Upper lobe of left lung (tissue), 4 donors: Measurements from ENCODE around the gene ZNF418.

ENCODE experiments used
- CTCF ChIP-seq, 6 experiments: fragments of 450-650 bp in 4 of 6; fragments of 200-600 bp in 2 of 6; sonication (generic) in 2 of 6; IDR thresholded peaks; one replicate each; pipeline ENCODE4 v1.5.1; 2016 to 2019; ENCODE audit warnings: antibody characterized with exemption in 6 of 6
- POLR2A ChIP-seq, 4 donors: fragments of 450-650 bp; IDR thresholded peaks; one replicate each; pipeline ENCODE4 v1.5.1; 2016 to 2017; ENCODE audit warnings: antibody characterized with exemption in 4 of 4, mild to moderate bottlenecking in 2 of 4

- TF ChIP-seq CTCF (IDR thresholded peaks at IDR 0.05) (no peak), POLR2A (IDR thresholded peaks at IDR 0.05) (no peak)
Observed at GRCh38 chr19:57900311-57900710, 34.9 kb downstream of the ZNF418 start.
